Thoracic aorta (tissue), 2 donors: ENCODE results near the gene RGS7. TPM values are rescaled to one million over a fixed set of nuclear protein-coding genes. Genes with fewer than 3 reads are reported as not detected.

Experiments
- ATAC-seq: fragments of 150-250 bp; one replicate; pipeline ENCODE4 v1.8.0; 2017; ENCODE audit warnings: low read depth; ENCODE audit not compliant: insufficient number of reproducible peaks, low FRiP score
- DNase-seq: peaks from one replicate; pipeline ENCODE4 v3.0.0-alpha.2; 2020; ENCODE audit warnings: low spot score
- H3K27ac ChIP-seq, 2 donors: fragments of 200-600 bp; sonication (generic); 1 replicate in 1 of 2; 2 replicates in 1 of 2; pipeline ENCODE4 v1.5.1; 2016; ENCODE audit warnings: mild to moderate bottlenecking in 2 of 2, moderate library complexity in 2 of 2
- H3K27me3 ChIP-seq: fragments of 200-600 bp; sonication (generic); replicated peaks from 2 replicates; pipeline ENCODE4 v1.6.0; 2016; ENCODE audit warnings: mild to moderate bottlenecking; ENCODE audit not compliant: insufficient read depth
- H3K36me3 ChIP-seq: fragments of 200-600 bp; sonication (generic); one replicate; pipeline ENCODE4 v1.5.1; 2016
- H3K4me1 ChIP-seq, 2 donors: fragments of 200-600 bp; sonication (generic); 1 replicate in 1 of 2; 2 replicates in 1 of 2; pipeline versions ENCODE4 v1.5.1 to v1.6.0; 2016; ENCODE audit warnings: low read depth in 2 of 2, mild to moderate bottlenecking in 1 of 2; ENCODE audit not compliant: control insufficient read depth in 1 of 2
- H3K4me3 ChIP-seq: fragments of 200-600 bp; sonication (generic); 2 replicates; pipeline ENCODE4 v1.5.1; 2016; ENCODE audit warnings: mild to moderate bottlenecking
- H3K9me3 ChIP-seq: fragments of 200-600 bp; sonication (generic); 2 replicates; pipeline ENCODE4 v1.5.1; 2016
- CTCF ChIP-seq: fragments of 200-600 bp; sonication (generic); IDR thresholded peaks from one replicate; pipeline ENCODE4 v1.5.1; 2019; ENCODE audit warnings: antibody characterized with exemption
- total RNA-seq, 2 donors: library from RNA; depleted of rRNA; stranded (reverse); fragments of >200 nt; gene quantifications; one replicate each; pipeline versions ENCODE4 v1.1.0 to v1.2.3, GENCODE V29; 2016

The RGS7 gene
- total RNA-seq, 2 donors from 2014 or later = not detected

DNA sequence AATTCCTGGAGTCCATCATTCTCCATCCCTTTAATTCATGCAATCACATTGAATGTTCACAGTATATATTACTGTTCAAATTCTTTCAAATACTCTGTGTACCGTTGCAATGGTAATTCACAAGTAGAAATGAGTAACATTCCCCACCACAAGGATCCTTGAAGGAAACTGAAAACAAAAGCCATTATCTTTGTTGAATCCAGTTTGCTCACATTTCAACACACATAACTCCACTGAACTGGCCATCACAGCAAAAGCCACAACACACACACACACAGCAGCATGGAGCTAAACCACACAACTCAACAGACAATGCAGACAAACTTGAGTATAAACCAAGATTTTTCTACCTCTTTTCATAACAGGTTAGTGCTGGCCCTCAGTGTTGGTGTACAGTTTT is 556.7 kb downstream of the RGS7 start:
- TF ChIP-seq CTCF = no peak
- H3K9me3 ChIP-seq = no peaks in the 10 kb centered on the region
- H3K4me1 ChIP-seq = no peaks in the 10 kb centered on the region
- H3K4me3 ChIP-seq = no peak overlapping the region
- H3K27ac ChIP-seq = no peak overlapping the region
- no peaks in the 10 kb centered on the region for H3K27me3 ChIP-seq
- no peaks in the 10 kb centered on the region for H3K36me3 ChIP-seq
- no peak for ATAC-seq
- DNase-seq = no peak

DNA sequence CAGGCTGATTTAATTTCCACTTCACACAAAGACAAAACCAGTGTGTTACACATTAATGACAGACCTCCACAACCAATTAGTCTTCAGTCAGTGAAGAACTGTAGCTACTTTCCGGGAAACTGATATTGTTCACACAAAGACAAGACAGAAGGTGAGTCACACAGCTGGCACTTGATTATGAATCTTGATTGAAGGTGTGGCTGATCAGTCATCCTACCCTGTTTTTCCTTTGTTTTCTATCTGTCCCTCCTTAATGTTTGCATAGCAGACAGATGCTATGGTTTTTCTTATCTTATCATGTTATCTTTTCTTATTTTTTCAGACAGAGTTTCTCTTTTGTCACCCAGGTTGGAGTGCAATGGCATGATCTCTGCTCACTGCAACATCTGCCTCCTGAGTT is 560.0 kb downstream of the RGS7 start:
- no peak for ATAC-seq
- no peak for TF ChIP-seq CTCF
- H3K36me3 ChIP-seq = no peaks in the 10 kb centered on the region

DNA sequence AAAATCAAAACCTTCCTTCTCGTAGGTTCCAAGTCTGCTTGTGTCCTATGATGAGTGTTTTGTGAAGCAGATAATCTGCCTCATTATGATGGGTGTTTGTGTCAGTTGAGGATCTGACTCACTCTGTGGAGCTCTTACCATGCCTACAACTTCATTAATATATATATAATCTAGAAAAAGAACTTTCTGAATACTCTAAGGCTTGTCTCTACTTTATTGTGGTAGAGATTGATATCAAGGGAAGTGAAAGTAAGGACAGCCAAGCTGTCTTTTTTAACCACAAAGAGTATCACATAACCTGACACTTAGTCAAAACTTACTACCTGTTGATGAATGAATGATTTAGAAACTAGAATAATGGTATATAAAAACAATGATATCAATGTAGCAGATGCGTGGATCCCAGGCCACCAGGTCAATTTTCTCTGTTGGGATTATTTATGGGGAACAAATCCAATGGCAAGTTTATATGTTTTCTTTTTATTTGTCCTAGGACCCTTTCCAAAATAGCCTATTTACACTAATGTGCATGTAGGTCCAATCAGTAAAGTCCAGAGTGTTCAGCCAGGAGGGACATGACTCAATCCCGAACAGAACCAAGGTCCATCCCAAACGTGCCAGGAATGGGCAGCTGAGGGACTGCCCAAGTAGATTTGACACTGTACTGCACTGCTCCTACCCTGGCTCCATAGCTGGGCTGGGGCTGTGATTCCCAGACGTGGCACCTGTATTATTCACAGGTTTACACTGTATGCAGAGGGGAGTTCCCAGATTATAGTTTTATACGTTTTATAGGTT is 562.8 kb downstream of the RGS7 start:
- Histone ChIP-seq H3K4me3 (no peak overlapping the region), H3K27me3 (no peaks in the 10 kb centered on the region), H3K27ac (no peak overlapping the region), H3K36me3 (no peaks in the 10 kb centered on the region), H3K9me3 (no peaks in the 10 kb centered on the region), H3K4me1 (no peaks in the 10 kb centered on the region)
- DNase-seq (no peak), ATAC-seq (no peak)
- TF ChIP-seq CTCF = no peak

More for the DNA sequence above, 560.0 kb downstream of the RGS7 start:
- Histone ChIP-seq H3K27ac (no peak overlapping the region), H3K9me3 (no peaks in the 10 kb centered on the region), H3K4me3 (no peak overlapping the region), H3K27me3 (no peaks in the 10 kb centered on the region), H3K4me1 (no peaks in the 10 kb centered on the region)
- DNase-seq = no peak

GRCh38 chr1:240792915-240793529 is 564.0 kb downstream of the RGS7 start:
- ATAC-seq = no peak

More at GRCh38 chr1:240792915-240793529, 564.0 kb downstream of the RGS7 start:
- Histone ChIP-seq H3K9me3 (no peaks in the 10 kb centered on the region), H3K4me3 (no peak overlapping the region), H3K27ac (no peak overlapping the region), H3K27me3 (no peaks in the 10 kb centered on the region), H3K36me3 (no peaks in the 10 kb centered on the region), H3K4me1 (no peaks in the 10 kb centered on the region)
- no peak for TF ChIP-seq CTCF
- DNase-seq = no peak
